Muscle layer of colon (tissue), 2 donors: ENCODE measurements around the gene CEBPE.

ENCODE experiments used
- H3K27ac ChIP-seq: one replicate; pipeline ENCODE4 v1.7.0; 2013; ENCODE audit warnings: low read depth, mild to moderate bottlenecking, low read length, moderate library complexity
- H3K27me3 ChIP-seq, 2 donors: one replicate each; pipeline ENCODE4 v1.7.0; 2013; ENCODE audit warnings: low read length in 2 of 2, mild to moderate bottlenecking in 2 of 2; ENCODE audit not compliant: insufficient read depth in 2 of 2, control insufficient read depth in 1 of 2
- H3K36me3 ChIP-seq: one replicate; pipeline ENCODE4 v1.7.0; 2013; ENCODE audit warnings: mild to moderate bottlenecking, low read length; ENCODE audit not compliant: insufficient read depth
- H3K4me1 ChIP-seq: one replicate; pipeline ENCODE4 v1.7.0; 2013; ENCODE audit warnings: mild to moderate bottlenecking, low read length; ENCODE audit not compliant: insufficient read depth
- H3K4me3 ChIP-seq, 2 donors: one replicate each; pipeline ENCODE4 v1.7.0; 2013; ENCODE audit warnings: low read length in 2 of 2, low read depth in 1 of 2, mild to moderate bottlenecking in 1 of 2, moderate library complexity in 1 of 2
- H3K9ac ChIP-seq: one replicate; pipeline ENCODE4 v1.7.0; 2013; ENCODE audit warnings: low read length
- H3K9me3 ChIP-seq: one replicate; pipeline ENCODE4 v1.7.0; 2013; ENCODE audit warnings: mild to moderate bottlenecking, low read length
- donor health status: abdominal sarcoma.
- donor health status: Adenocarcinoma of cecum.

Gene CEBPE

GRCh38 chr14:23095196-23096108, 23.6 kb downstream of the CEBPE start, which contains the start of gene C14orf119:
TSS of gene C14orf119 (plus strand) at chr14:23095505. CDS start at chr14:23097659, 2,154 bp downstream.
- Histone ChIP-seq H3K9ac (peak within 1 kb of the TSS; percentile 81), H3K27me3 (no peaks in the 10 kb centered on the region), H3K27ac (peak within 1 kb of the TSS; percentile 99), H3K36me3 (peaks cover 51% of the 10 kb centered on the region), H3K4me1 (peaks cover 28% of the 10 kb centered on the region), H3K9me3 (no peaks in the 10 kb centered on the region), H3K4me3 (peak within 1 kb of the TSS; percentile 81 to 90)

GRCh38 chr14:23094666-23095195, 24.3 kb downstream of the CEBPE start, which contains the start of gene ACIN1:
TSS of gene ACIN1 (minus strand) at chr14:23095136. CDS start at chr14:23095112, 24 bp downstream.
- Histone ChIP-seq H3K36me3 (peaks cover 58% of the 10 kb centered on the region), H3K9me3 (no peaks in the 10 kb centered on the region), H3K27me3 (no peaks in the 10 kb centered on the region), H3K27ac (peak within 1 kb of the TSS; percentile 99), H3K4me3 (peak within 1 kb of the TSS; percentile 81 to 90), H3K4me1 (peaks cover 28% of the 10 kb centered on the region), H3K9ac (peak within 1 kb of the TSS; percentile 81)

DNA sequence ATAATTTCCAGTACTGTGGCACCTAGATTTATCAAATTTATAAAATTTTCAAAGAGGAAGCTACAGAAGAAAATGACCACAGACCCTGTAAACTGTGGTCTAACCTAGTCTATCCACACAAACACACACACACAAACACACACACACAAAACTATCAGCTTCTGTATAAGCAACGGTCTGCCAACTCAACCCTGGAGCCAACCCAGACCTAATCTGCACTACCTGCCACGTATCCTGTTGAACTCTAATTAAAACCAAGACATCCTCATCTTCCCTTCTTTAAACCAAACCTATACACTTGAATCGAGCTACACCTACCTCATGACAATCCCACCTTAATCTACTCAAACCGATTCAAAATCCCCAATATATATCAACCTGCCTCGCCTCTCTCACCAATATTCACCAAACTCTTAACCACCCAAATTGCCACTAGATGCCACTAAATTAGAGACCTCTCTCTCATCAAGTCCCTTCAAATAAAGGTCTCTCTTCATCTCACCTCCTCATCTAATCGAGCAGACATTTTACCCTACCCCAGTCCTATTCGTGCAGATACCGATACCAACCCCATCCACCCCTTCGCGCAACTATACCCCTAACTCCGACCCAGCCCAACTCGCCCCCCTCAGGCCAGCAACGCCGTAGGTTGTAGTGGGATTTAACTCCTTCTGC, 24.9 kb downstream of the CEBPE start:
- Histone ChIP-seq H3K36me3 (peaks cover 64% of the 10 kb centered on the region), H3K9me3 (no peaks in the 10 kb centered on the region), H3K27ac (peak overlapping the region; percentile 96), H3K27me3 (no peaks in the 10 kb centered on the region), H3K9ac (peak overlapping the region; percentile 80), H3K4me3 (peak overlapping the region; percentile 67 to 81), H3K4me1 (peaks cover 28% of the 10 kb centered on the region)

- peaks cover 28% of the 10 kb centered on the region for H3K4me1 ChIP-seq
- H3K9me3 ChIP-seq: no peaks in the 10 kb centered on the region
- peaks cover 64% of the 10 kb centered on the region for H3K36me3 ChIP-seq
- H3K4me3 ChIP-seq: peak overlapping the region in 1 of 2 donors; percentile 81
- H3K27ac ChIP-seq: no peak overlapping the region
- H3K27me3 ChIP-seq: no peaks in the 10 kb centered on the region
- peak overlapping the region; percentile 80 for H3K9ac ChIP-seq
These were observed 25.5 kb downstream of the CEBPE start for GRCh38 chr14:23093526-23093925.

- Histone ChIP-seq H3K9ac (no peak overlapping the region), H3K27ac (no peak overlapping the region), H3K4me3 (peak overlapping the region; percentile 4 to 81), H3K4me1 (peaks cover 28% of the 10 kb centered on the region), H3K36me3 (peaks cover 64% of the 10 kb centered on the region), H3K9me3 (no peaks in the 10 kb centered on the region), H3K27me3 (no peaks in the 10 kb centered on the region)
These were observed 26.0 kb downstream of the CEBPE start for GRCh38 chr14:23093104-23093503.

DNA sequence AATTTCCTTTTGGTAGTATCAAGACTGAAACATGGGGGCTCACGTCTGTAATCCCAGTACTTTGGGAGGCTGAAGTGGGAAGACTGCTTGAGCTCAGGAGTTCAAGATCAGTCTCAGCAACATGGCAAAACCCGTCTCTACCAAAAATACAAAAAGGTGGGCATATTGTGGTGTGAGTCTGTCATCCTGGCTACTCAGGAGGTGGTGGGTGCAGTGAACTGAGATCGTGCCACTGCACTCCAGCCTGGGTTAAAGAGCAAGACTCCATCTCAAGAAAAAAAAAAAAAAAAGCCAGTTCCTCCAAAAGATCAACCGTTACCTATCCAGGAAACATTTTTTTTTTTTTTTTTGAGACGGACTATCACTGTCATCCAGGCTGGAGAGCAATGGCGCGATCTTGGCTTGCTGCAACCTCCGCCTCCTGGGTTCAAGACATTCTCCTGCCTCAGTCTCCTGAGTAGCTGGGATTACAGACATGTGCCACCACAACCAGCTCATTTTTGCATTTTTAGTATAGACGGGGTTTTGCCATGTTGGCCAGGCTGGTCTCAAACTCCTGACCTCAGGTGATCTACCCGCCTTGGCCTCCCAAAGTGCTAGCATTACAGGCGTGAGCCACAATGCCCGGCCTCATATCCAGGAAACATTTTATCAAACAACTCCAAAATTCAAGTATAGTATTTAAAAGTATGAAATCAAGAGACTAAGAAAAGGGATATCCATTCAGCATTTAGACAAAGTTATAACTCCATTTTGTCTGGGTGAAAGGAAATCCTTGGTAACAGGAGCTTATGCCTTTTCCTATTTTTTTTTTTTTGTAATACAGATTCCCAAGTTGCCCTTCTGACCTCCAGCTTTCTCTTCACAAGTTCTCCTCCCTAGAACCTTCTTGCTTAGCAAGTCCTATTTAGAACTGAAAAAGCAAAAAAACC, 27.5 kb downstream of the CEBPE start:
- peaks cover 64% of the 10 kb centered on the region for H3K36me3 ChIP-seq
- H3K4me1 ChIP-seq: peaks cover 17% of the 10 kb centered on the region

DNA sequence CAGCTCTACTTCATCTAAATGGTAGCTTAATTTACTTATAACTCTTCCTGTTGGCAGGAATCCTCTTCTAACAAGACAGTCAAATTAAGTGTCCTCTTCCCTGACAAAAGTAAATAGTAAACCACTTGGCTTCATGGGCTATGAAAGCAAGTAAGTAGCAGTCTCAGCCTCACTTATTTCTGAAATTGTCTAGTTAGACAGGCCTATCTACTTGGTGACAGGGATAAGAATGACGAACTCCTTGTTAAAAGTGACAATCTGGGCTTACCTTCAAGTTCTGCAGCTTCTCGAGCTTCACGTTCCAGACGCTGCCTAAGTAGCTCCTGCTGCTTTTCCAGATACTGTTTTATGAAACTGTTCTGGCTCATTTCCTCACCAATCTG, 28.8 kb downstream of the CEBPE start:
- no peak overlapping the region for H3K4me3 ChIP-seq
- no peak overlapping the region for H3K9ac ChIP-seq
- no peak overlapping the region for H3K27ac ChIP-seq
- H3K27me3 ChIP-seq: no peaks in the 10 kb centered on the region
- peaks cover 15% of the 10 kb centered on the region for H3K4me1 ChIP-seq
- no peaks in the 10 kb centered on the region for H3K9me3 ChIP-seq
- peaks cover 77% of the 10 kb centered on the region for H3K36me3 ChIP-seq

More for the DNA sequence above, 27.5 kb downstream of the CEBPE start:
- no peaks in the 10 kb centered on the region for H3K9me3 ChIP-seq
- no peak overlapping the region for H3K9ac ChIP-seq
- H3K4me3 ChIP-seq: no peak overlapping the region
- no peak overlapping the region for H3K27ac ChIP-seq
- no peaks in the 10 kb centered on the region for H3K27me3 ChIP-seq

DNA sequence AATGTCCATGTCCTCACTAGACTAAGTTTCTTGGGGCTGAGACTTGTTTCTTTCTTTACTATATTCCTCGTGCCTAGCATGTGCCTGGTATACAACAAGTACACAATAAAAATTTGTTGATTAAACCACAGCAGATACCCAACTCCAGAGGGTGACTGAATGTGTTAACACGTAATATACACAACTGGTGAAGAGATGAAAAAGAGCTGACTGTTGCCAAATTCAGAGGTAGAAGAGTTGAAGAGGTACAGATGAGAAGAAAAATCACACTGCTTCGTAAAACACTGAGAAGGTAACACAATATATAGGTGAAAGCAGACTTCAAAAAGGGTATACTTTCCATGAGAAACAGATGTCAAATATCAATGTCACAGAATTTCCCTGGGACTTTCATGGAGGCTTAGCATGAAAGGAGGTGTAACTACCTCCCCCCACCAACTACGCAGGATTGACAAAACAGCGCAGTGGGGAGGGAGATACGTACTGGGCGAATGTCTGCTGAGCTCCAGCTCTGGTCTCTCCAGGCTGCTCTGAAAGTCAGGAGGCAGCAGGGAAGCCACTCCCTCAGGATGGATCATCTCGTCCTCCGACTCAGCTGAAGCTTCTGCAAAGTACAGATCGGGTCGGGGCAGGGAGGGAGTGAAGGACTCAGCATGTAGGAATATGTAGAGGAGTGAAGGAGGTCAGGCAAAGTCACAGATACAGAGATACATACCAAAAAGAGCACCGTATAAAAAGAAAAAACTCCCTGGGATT, 29.4 kb downstream of the CEBPE start:
- no peak overlapping the region for H3K27ac ChIP-seq
- no peak overlapping the region for H3K9ac ChIP-seq
- H3K4me1 ChIP-seq: peaks cover 15% of the 10 kb centered on the region
- no peaks in the 10 kb centered on the region for H3K27me3 ChIP-seq
- peaks cover 83% of the 10 kb centered on the region for H3K36me3 ChIP-seq
- no peaks in the 10 kb centered on the region for H3K9me3 ChIP-seq
- no peak overlapping the region for H3K4me3 ChIP-seq

GRCh38 chr14:23086565-23086964, 32.5 kb downstream of the CEBPE start:
- no peak overlapping the region for H3K9ac ChIP-seq
- no peak overlapping the region for H3K27ac ChIP-seq
- no peaks in the 10 kb centered on the region for H3K4me1 ChIP-seq
- no peaks in the 10 kb centered on the region for H3K9me3 ChIP-seq
- no peak overlapping the region for H3K4me3 ChIP-seq
- H3K27me3 ChIP-seq: no peaks in the 10 kb centered on the region
- H3K36me3 ChIP-seq: peaks cover 79% of the 10 kb centered on the region

GRCh38 chr14:23085458-23085857, 33.6 kb downstream of the CEBPE start:
- Histone ChIP-seq H3K27ac (no peak overlapping the region), H3K9me3 (no peaks in the 10 kb centered on the region), H3K4me3 (no peak overlapping the region), H3K4me1 (no peaks in the 10 kb centered on the region), H3K9ac (no peak overlapping the region), H3K36me3 (peaks cover 80% of the 10 kb centered on the region), H3K27me3 (no peaks in the 10 kb centered on the region)
